Mesenchymal stem cell (in vitro differentiated cells and primary cell): Measurements from ENCODE around the gene PIGB.

Experiments
- DNase-seq: peaks from one replicate; pipeline ENCODE4 v3.0.0-alpha.2; 2013
- H2AFZ ChIP-seq: one replicate; pipeline ENCODE4 v1.6.1; 2013; ENCODE audit warnings: low read depth, mild to moderate bottlenecking, control low read depth, inconsistent platforms, low read length, moderate library complexity
- H2AK5ac ChIP-seq: 2 replicates; pipeline ENCODE4 v1.6.1; 2013; ENCODE audit warnings: low read length, moderate library complexity, mild to moderate bottlenecking, inconsistent platforms; ENCODE audit not compliant: severe bottlenecking
- H2BK120ac ChIP-seq: one replicate; pipeline ENCODE4 v1.6.1; 2013; ENCODE audit warnings: low read depth, mild to moderate bottlenecking, inconsistent platforms, low read length, moderate library complexity
- H2BK12ac ChIP-seq, 2 experiments: one replicate each; pipeline ENCODE4 v1.6.1; 2013; ENCODE audit warnings: inconsistent platforms in 2 of 2, low read length in 2 of 2, mild to moderate bottlenecking in 2 of 2, moderate library complexity in 2 of 2, control low read depth in 1 of 2
- H2BK15ac ChIP-seq: one replicate; pipeline ENCODE4 v1.6.1; 2013; ENCODE audit warnings: mild to moderate bottlenecking, low read depth, inconsistent platforms; ENCODE audit not compliant: poor library complexity, severe bottlenecking
- H2BK5ac ChIP-seq: 2 replicates; pipeline ENCODE4 v1.6.1; 2013; ENCODE audit warnings: low read depth, mild to moderate bottlenecking, low read length, control low read depth, inconsistent platforms; ENCODE audit not compliant: poor library complexity, severe bottlenecking
- H3K14ac ChIP-seq, 2 experiments: one replicate each; pipeline ENCODE4 v1.6.1; 2013; ENCODE audit warnings: inconsistent platforms in 2 of 2, low read length in 2 of 2, control low read depth in 1 of 2, mild to moderate bottlenecking in 1 of 2, moderate library complexity in 1 of 2
- H3K18ac ChIP-seq, 2 experiments: one replicate each; pipeline ENCODE4 v1.6.1; 2013; ENCODE audit warnings: inconsistent platforms in 2 of 2, low read length in 2 of 2, control low read depth in 1 of 2, low read depth in 1 of 2, mild to moderate bottlenecking in 1 of 2
- H3K23ac ChIP-seq, 2 experiments: one replicate each; pipeline ENCODE4 v1.6.1; 2013; ENCODE audit warnings: inconsistent platforms in 2 of 2, low read length in 2 of 2, mild to moderate bottlenecking in 2 of 2, moderate library complexity in 2 of 2, control low read depth in 1 of 2
- H3K27ac ChIP-seq: 2 replicates; pipeline ENCODE4 v1.5.1; 2013; ENCODE audit warnings: mild to moderate bottlenecking, moderate library complexity, low read length, control low read depth, inconsistent platforms; ENCODE audit not compliant: poor library complexity, severe bottlenecking
- H3K27me3 ChIP-seq, 2 experiments: 2 replicates each; pipeline versions ENCODE4 v1.6.1 to v1.7.0; 2013; ENCODE audit warnings: low read length in 2 of 2, mild to moderate bottlenecking in 2 of 2, moderate library complexity in 2 of 2, control low read depth in 1 of 2, inconsistent platforms in 1 of 2; ENCODE audit not compliant: control insufficient read depth in 1 of 2, insufficient read depth in 1 of 2
- H3K36me3 ChIP-seq, 2 experiments: 2 replicates each; pipeline versions ENCODE4 v1.6.1 to v1.7.0; 2013; ENCODE audit warnings: low read length in 2 of 2, control low read depth in 1 of 2, inconsistent platforms in 1 of 2, low read depth in 1 of 2, mild to moderate bottlenecking in 1 of 2; ENCODE audit not compliant: insufficient read depth in 2 of 2, control insufficient read depth in 1 of 2
- H3K4ac ChIP-seq, 2 experiments: one replicate each; pipeline ENCODE4 v1.6.1; 2013; ENCODE audit warnings: inconsistent platforms in 2 of 2, low read length in 2 of 2, mild to moderate bottlenecking in 2 of 2, moderate library complexity in 2 of 2, control low read depth in 1 of 2, low read depth in 1 of 2
- H3K4me1 ChIP-seq: 2 replicates; pipeline ENCODE4 v1.6.1; 2013; ENCODE audit warnings: low read depth, low read length, control low read depth; ENCODE audit not compliant: control insufficient read depth, insufficient read depth
- H3K4me2 ChIP-seq: 2 replicates; pipeline ENCODE4 v1.6.1; 2013; ENCODE audit warnings: low read length, mild to moderate bottlenecking, inconsistent platforms; ENCODE audit not compliant: poor library complexity, severe bottlenecking
- H3K4me3 ChIP-seq, 2 experiments: 2 replicates each; pipeline versions ENCODE4 v1.5.1 to v1.7.0; 2013; ENCODE audit warnings: low read length in 2 of 2, mild to moderate bottlenecking in 2 of 2, control low read depth in 1 of 2, low read depth in 1 of 2; ENCODE audit not compliant: insufficient read depth in 1 of 2
- H3K79me1 ChIP-seq: replicated peaks from 2 replicates; pipeline ENCODE4 v1.6.1; 2013; ENCODE audit warnings: mild to moderate bottlenecking, control low read depth, low read length, inconsistent platforms; ENCODE audit not compliant: poor library complexity, severe bottlenecking
- H3K9ac ChIP-seq: 2 replicates; pipeline ENCODE4 v1.7.0; 2013; ENCODE audit warnings: mild to moderate bottlenecking, low read length, moderate library complexity
- H3K9me3 ChIP-seq: 2 replicates; pipeline ENCODE4 v1.7.0; 2013; ENCODE audit warnings: mild to moderate bottlenecking, low read length; ENCODE audit not compliant: control insufficient read depth
- H4K8ac ChIP-seq: one replicate; pipeline ENCODE4 v1.6.1; 2013; ENCODE audit warnings: inconsistent platforms, mild to moderate bottlenecking, low read length, moderate library complexity
- H4K91ac ChIP-seq: one replicate; pipeline ENCODE4 v1.6.1; 2013; ENCODE audit warnings: mild to moderate bottlenecking, low read length, inconsistent platforms
- WGBS: methylation state at CpG from one replicate; pipeline ENCODE4 v1.1.7; 2013; ENCODE audit warnings: mixed read lengths; 5-methylcytosine and 5-hydroxymethylcytosine counted together

The PIGB gene

DNA sequence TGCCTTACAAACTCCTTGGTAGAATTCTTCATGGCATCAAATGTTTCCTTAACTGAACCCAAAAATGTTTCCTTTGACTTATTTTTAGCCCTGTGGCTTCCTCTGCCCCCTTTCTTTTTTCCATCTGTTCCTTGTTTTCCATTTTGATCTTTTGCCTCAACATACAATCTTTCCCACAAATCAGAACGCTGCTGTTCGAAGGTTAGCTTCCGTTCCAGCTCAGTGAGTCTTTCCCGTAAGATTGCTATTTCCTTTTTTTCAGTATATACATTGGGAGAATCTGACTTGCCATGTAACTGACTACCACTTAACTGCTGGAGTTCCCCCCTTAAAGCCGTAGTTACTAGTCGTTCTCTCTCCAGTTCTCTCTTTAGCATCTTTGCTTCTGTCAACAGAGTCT lies 41.2 kb downstream of the PIGB start:
- Histone ChIP-seq H3K36me3 (peaks cover 0 to 44% of the 10 kb centered on the region in 2 experiments), H3K23ac (no peak overlapping the region), H3K27ac (no peak overlapping the region), H3K4me3 (no peak overlapping the region), H3K4me1 (no peaks in the 10 kb centered on the region), H2AFZ (no peak overlapping the region), H4K91ac (no peak overlapping the region), H4K8ac (no peak overlapping the region), H2BK12ac (no peak overlapping the region), H3K9ac (no peak overlapping the region), H2BK120ac (no peak overlapping the region), H3K4ac (no peak overlapping the region), H3K4me2 (no peak overlapping the region), H3K9me3 (no peaks in the 10 kb centered on the region), H3K14ac (no peak overlapping the region), H2BK5ac (no peak overlapping the region), H2AK5ac (no peak overlapping the region), H3K27me3 (no peaks in the 10 kb centered on the region), H2BK15ac (no peak overlapping the region), H3K79me1 (peaks cover 2% of the 10 kb centered on the region), H3K18ac (no peak overlapping the region)
- WGBS: 93% methylated on average over 6 of the region's 6 CpGs
- no peak for DNase-seq

DNA sequence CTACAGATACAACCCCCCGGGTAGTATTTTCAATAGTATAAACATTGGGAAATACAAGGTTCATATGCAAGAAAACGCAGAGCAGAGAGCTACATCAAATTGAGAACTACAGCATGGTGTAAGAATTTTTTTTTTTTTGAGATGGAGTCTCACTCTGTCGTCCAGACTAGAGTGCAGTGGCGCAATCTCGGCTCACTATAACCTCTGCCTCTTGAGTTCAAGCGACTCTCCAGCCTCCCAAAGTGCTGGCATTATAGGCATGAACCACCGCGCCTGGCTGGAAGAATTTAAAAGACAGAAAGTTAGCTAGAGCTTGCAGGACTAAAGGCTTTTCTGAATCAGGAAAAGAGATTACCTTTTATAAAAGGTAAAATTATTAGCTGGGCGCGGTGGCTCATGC lies 42.0 kb downstream of the PIGB start:
- Histone ChIP-seq H2BK5ac (no peak overlapping the region), H3K27ac (no peak overlapping the region), H3K9ac (no peak overlapping the region), H3K4me3 (no peak overlapping the region), H3K4ac (no peak overlapping the region), H3K4me1 (no peaks in the 10 kb centered on the region), H2BK12ac (no peak overlapping the region), H3K4me2 (no peak overlapping the region), H4K91ac (no peak overlapping the region), H4K8ac (no peak overlapping the region), H2BK15ac (no peak overlapping the region), H3K27me3 (no peaks in the 10 kb centered on the region), H3K9me3 (no peaks in the 10 kb centered on the region), H3K79me1 (peaks cover 2% of the 10 kb centered on the region), H2BK120ac (no peak overlapping the region), H3K23ac (no peak overlapping the region), H3K18ac (no peak overlapping the region), H2AK5ac (no peak overlapping the region), H3K14ac (no peak overlapping the region), H2AFZ (no peak overlapping the region), H3K36me3 (peaks cover 0 to 36% of the 10 kb centered on the region in 2 experiments)
- no peak for DNase-seq
- WGBS: 97% methylated on average over 9 of the region's 10 CpGs

DNA sequence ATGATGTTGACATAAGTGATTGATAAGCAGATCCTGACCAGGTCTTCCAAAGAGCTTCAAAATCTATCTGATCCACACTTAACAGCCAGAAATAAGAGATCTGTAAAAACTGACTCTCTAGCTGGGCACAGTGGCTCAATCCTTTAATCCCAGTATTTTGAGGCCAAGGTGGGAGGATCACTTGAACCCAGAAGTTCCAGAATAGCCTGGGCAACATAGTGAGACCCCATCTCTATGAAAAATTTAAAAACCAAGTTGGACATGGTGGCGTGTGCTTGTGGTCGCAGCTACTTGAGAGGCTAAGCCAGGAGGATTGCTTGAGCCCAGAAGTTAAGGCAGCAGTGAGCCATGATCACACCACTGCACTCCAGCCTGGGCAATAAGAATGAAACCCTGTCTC lies 43.6 kb downstream of the PIGB start:
- H2BK12ac ChIP-seq: no peak overlapping the region
- no peak overlapping the region for H2BK5ac ChIP-seq
- H3K4me2 ChIP-seq: no peak overlapping the region
- H2AFZ ChIP-seq: no peak overlapping the region
- no peak for DNase-seq
- H3K18ac ChIP-seq: no peak overlapping the region
- H4K8ac ChIP-seq: no peak overlapping the region
- no peak overlapping the region for H3K4me3 ChIP-seq
- no peak overlapping the region for H2AK5ac ChIP-seq
- no peak overlapping the region for H3K9ac ChIP-seq
- no peak overlapping the region for H4K91ac ChIP-seq
- WGBS: 50% methylated on average over 2 of the region's 2 CpGs
- peaks cover 0 to 25% of the 10 kb centered on the region in 2 experiments for H3K36me3 ChIP-seq
- no peak overlapping the region for H3K14ac ChIP-seq
- no peak overlapping the region for H3K27ac ChIP-seq
- no peaks in the 10 kb centered on the region for H3K4me1 ChIP-seq
- no peak overlapping the region for H2BK120ac ChIP-seq
- no peak overlapping the region for H3K4ac ChIP-seq
- H2BK15ac ChIP-seq: no peak overlapping the region
- H3K27me3 ChIP-seq: no peaks in the 10 kb centered on the region
- no peak overlapping the region for H3K23ac ChIP-seq
- no peaks in the 10 kb centered on the region for H3K9me3 ChIP-seq
- no peaks in the 10 kb centered on the region for H3K79me1 ChIP-seq

DNA sequence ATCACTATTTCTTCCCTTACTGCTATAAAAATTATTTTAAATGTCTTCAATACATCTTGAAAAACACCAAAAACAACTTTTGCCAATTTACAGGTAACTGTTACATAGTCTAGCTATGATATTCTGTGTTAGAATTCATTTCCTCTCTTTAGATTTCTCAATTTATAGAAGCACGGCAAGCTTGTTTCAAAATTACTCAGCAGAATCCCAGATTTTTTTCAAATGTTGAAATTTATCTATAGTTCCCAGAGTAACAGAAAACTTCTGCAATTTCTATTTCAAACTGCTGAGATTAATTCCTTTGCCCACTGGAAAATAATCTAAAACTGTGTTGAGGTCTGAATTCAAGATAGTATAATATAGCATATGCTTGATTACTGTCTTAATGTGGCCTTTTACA lies 48.0 kb downstream of the PIGB start:
- H4K91ac ChIP-seq: no peak overlapping the region
- no peaks in the 10 kb centered on the region for H3K4me1 ChIP-seq
- no peaks in the 10 kb centered on the region for H3K9me3 ChIP-seq
- no peaks in the 10 kb centered on the region for H3K27me3 ChIP-seq
- H3K4ac ChIP-seq: no peak overlapping the region
- H3K36me3 ChIP-seq: peaks cover 6 to 37% of the 10 kb centered on the region in 2 experiments
- WGBS: 100% methylated on average over 1 of the region's 1 CpG
- no peak overlapping the region for H2AFZ ChIP-seq
- no peak overlapping the region for H2AK5ac ChIP-seq
- no peak overlapping the region for H3K23ac ChIP-seq
- no peak overlapping the region for H3K4me3 ChIP-seq
- no peak overlapping the region for H2BK120ac ChIP-seq
- peaks cover 1% of the 10 kb centered on the region for H3K79me1 ChIP-seq
- H3K14ac ChIP-seq: no peak overlapping the region
- no peak for DNase-seq
- H3K27ac ChIP-seq: no peak overlapping the region
- H2BK12ac ChIP-seq: no peak overlapping the region
- no peak overlapping the region for H3K4me2 ChIP-seq
- H2BK5ac ChIP-seq: no peak overlapping the region
- H4K8ac ChIP-seq: no peak overlapping the region
- H3K18ac ChIP-seq: no peak overlapping the region
- H2BK15ac ChIP-seq: no peak overlapping the region
- H3K9ac ChIP-seq: no peak overlapping the region
